GM23338 (cell line): ENCODE data around the gene SLC12A3. TPM values are rescaled to one million over a fixed set of nuclear protein-coding genes. Genes with fewer than 3 reads are reported as not detected.

Experiments
- ATAC-seq: fragments of 200-7000 bp; cut with Tn5 transposase; 3 replicates; pipeline ENCODE4 v1.9.1; 2020
- DNase-seq: peaks from one replicate; pipeline ENCODE4 v3.0.0-alpha.2; 2015; ENCODE audit warnings: low spot score
- H2AFZ ChIP-seq: fragments of 200-600 bp; sonication (generic); 2 replicates; pipeline ENCODE4 v1.8.0; 2016; ENCODE audit warnings: antibody characterized with exemption, mild to moderate bottlenecking, moderate library complexity
- H3F3A ChIP-seq: fragments of 200-600 bp; sonication (generic); replicated peaks from 2 replicates; pipeline ENCODE4 v1.8.0; 2017; ENCODE audit warnings: antibody characterized with exemption, mixed run types, low read depth
- H3K27ac ChIP-seq: fragments of 200-600 bp; sonication (generic); 2 replicates; pipeline ENCODE4 v1.6.1; 2016; ENCODE audit warnings: low read depth
- H3K27me3 ChIP-seq: fragments of 200-600 bp; sonication (generic); 2 replicates; pipeline ENCODE4 v1.8.0; 2016; ENCODE audit warnings: mild to moderate bottlenecking, mixed run types, moderate library complexity; ENCODE audit not compliant: insufficient read depth
- H3K36me3 ChIP-seq: fragments of 200-600 bp; sonication (generic); 2 replicates; pipeline ENCODE4 v1.8.0; 2016; ENCODE audit warnings: mild to moderate bottlenecking; ENCODE audit not compliant: insufficient read depth
- H3K4me1 ChIP-seq: fragments of 200-600 bp; sonication (generic); 2 replicates; pipeline ENCODE4 v1.8.0; 2016; ENCODE audit warnings: mild to moderate bottlenecking, moderate library complexity; ENCODE audit not compliant: insufficient read depth
- H3K4me2 ChIP-seq: fragments of 200-600 bp; sonication (generic); 2 replicates; pipeline ENCODE4 v1.7.1; 2017; ENCODE audit warnings: mixed run types
- H3K4me3 ChIP-seq: fragments of 200-600 bp; sonication (generic); 2 replicates; pipeline ENCODE4 v1.6.1; 2016; ENCODE audit warnings: mixed run types
- H3K79me2 ChIP-seq: fragments of 200-600 bp; sonication (generic); replicated peaks from 2 replicates; pipeline ENCODE4 v1.8.0; 2017; ENCODE audit warnings: mild to moderate bottlenecking; ENCODE audit not compliant: insufficient read depth
- H3K9me2 ChIP-seq: fragments of 200-600 bp; sonication (generic); 2 replicates; pipeline ENCODE4 v1.8.0; 2017; ENCODE audit not compliant: insufficient read depth
- H4K20me1 ChIP-seq: fragments of 200-600 bp; sonication (generic); replicated peaks from 2 replicates; pipeline ENCODE4 v1.8.0; 2017; ENCODE audit warnings: mild to moderate bottlenecking; ENCODE audit not compliant: insufficient read depth
- H3K27ac Mint-ChIP-seq: 2 replicates; pipeline ENCODE4 v1.8.0; 2020; ENCODE audit warnings: inconsistent platforms, mild to moderate bottlenecking, moderate library complexity, mixed read lengths
- H3K27me3 Mint-ChIP-seq: 3 replicates; pipeline ENCODE4 v1.8.0; 2022; ENCODE audit warnings: low read depth, mild to moderate bottlenecking, moderate library complexity, mixed read lengths, inconsistent platforms; ENCODE audit not compliant: insufficient read depth, poor library complexity
- H3K36me3 Mint-ChIP-seq: 3 replicates; pipeline ENCODE4 v1.8.0; 2021; ENCODE audit warnings: low read depth, mild to moderate bottlenecking, inconsistent platforms, moderate library complexity, mixed read lengths
- H3K4me1 Mint-ChIP-seq: 3 replicates; pipeline ENCODE4 v1.8.0; 2020; ENCODE audit warnings: mild to moderate bottlenecking, inconsistent platforms, mixed read lengths
- H3K4me3 Mint-ChIP-seq: 3 replicates; pipeline ENCODE4 v1.8.0; 2021; ENCODE audit warnings: moderate library complexity, mild to moderate bottlenecking, inconsistent platforms, mixed read lengths
- H3K9me3 Mint-ChIP-seq: 3 replicates; pipeline ENCODE4 v1.8.0; 2020; ENCODE audit warnings: moderate library complexity, mild to moderate bottlenecking, inconsistent platforms, mixed read lengths
- POLR2AphosphoS5 ChIP-seq: IDR thresholded peaks from 2 replicates; pipeline ENCODE4 v1.6.1; 2016; ENCODE audit warnings: antibody characterized with exemption, low read depth
- ZNF331 ChIP-seq: fragments of 250-450 bp; sonication (Bioruptor Pico); IDR thresholded peaks from 2 replicates; pipeline ENCODE4 v1.5.0; 2020; ENCODE audit warnings: low read depth, mild to moderate bottlenecking, moderate library complexity
- polyA plus RNA-seq: library from polyadenylated mRNA; unstranded; fragments of >200 nt; fragmentation: Nextera tagmentation; extraction: Ambion mirVana; gene quantifications from 2 replicates; pipeline ENCODE4 v1.2.1, GENCODE V29; 2016
- total RNA-seq: library from RNA; depleted of rRNA; stranded (reverse); fragments of >200 nt; shearing (Covaris generic); gene quantifications from 2 replicates; pipeline ENCODE4 v1.2.3, GENCODE V29; 2014
- TF ChIP-seq, protein P1 (sequence below): IDR thresholded peaks from one replicate; pipeline ENCODE4 v1.6.1; 2018; ENCODE audit warnings: antibody characterized with exemption; ENCODE audit not compliant: unreplicated experiment
- TF ChIP-seq, protein P2 (sequence below): fragments of 250-450 bp; sonication (Bioruptor Pico); IDR thresholded peaks from 2 replicates; pipeline ENCODE4 v1.5.0; 2020; ENCODE audit warnings: mild to moderate bottlenecking, moderate library complexity

The SLC12A3 gene
- total and polyA plus RNA-seq, 2 experiments from 2014 or later: not detected

DNA sequence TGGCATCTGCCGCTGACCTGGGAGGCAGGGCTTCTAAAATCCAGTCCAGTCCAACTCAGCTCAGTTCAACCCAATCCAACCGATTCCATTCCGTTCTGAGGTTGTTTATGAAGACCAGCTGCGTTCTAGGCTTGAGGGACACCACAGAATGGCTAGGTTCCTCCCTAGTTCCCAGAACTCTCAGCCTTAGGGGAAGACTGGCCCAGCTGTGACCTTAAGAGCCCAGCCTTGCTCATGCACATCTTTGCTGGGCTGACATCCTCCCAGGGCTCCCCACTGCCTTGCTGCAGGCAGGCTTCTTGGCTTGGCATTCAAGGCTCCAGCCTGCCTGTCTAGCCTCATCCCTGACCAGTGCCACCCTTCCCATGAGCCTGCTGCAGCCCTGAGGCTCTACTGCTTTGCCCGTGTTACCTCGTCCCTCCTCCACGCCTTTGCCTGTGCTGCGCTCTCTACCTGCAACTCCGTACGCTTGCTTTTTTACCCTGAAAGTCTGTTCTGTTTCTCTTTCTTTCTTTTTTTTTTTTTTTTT is 7.9 kb downstream of the SLC12A3 start (continued):
- TF ChIP-seq, protein P1, sequence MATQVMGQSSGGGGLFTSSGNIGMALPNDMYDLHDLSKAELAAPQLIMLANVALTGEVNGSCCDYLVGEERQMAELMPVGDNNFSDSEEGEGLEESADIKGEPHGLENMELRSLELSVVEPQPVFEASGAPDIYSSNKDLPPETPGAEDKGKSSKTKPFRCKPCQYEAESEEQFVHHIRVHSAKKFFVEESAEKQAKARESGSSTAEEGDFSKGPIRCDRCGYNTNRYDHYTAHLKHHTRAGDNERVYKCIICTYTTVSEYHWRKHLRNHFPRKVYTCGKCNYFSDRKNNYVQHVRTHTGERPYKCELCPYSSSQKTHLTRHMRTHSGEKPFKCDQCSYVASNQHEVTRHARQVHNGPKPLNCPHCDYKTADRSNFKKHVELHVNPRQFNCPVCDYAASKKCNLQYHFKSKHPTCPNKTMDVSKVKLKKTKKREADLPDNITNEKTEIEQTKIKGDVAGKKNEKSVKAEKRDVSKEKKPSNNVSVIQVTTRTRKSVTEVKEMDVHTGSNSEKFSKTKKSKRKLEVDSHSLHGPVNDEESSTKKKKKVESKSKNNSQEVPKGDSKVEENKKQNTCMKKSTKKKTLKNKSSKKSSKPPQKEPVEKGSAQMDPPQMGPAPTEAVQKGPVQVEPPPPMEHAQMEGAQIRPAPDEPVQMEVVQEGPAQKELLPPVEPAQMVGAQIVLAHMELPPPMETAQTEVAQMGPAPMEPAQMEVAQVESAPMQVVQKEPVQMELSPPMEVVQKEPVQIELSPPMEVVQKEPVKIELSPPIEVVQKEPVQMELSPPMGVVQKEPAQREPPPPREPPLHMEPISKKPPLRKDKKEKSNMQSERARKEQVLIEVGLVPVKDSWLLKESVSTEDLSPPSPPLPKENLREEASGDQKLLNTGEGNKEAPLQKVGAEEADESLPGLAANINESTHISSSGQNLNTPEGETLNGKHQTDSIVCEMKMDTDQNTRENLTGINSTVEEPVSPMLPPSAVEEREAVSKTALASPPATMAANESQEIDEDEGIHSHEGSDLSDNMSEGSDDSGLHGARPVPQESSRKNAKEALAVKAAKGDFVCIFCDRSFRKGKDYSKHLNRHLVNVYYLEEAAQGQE: no peak
- TF ChIP-seq POLR2AphosphoS5 (no peak), ZNF331 (CRISPR knock-in tag) (no peak)

DNA sequence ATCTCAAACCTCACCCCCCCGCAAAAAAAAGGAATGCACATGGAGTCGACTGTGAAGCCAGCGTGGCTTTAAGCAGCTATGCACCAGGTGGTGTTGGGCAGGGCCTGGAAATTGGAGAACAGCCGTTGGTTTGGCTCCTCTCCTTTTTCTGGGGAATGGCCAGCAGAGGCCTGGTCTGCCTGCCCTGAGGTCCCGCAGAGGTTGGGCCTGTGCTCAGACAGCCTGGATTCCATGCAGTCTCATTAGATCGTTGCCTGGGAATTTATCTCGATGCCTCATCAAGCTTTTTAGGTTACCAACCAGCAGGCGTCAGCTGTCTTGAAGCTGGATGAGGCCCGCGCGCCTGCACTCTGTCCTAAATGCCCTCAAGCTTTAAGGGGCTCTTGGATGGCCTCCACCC is 9.8 kb downstream of the SLC12A3 start:
- Histone ChIP-seq H3K27me3 (no peaks in the 10 kb centered on the region), H3K79me2 (no peaks in the 10 kb centered on the region), H3F3A (no peaks in the 10 kb centered on the region), H3K27ac (no peak overlapping the region), H3K4me1 (no peaks in the 10 kb centered on the region), H3K36me3 (no peaks in the 10 kb centered on the region), H3K9me2 (no peaks in the 10 kb centered on the region), H3K4me3 (no peak overlapping the region), H4K20me1 (no peaks in the 10 kb centered on the region), H3K4me2 (no peak overlapping the region), H2AFZ (no peak overlapping the region; the same call in 1 of the 2 replicates)
- H3K36me3 Mint-ChIP-seq: no peaks in the 10 kb centered on the region
- H3K4me1 Mint-ChIP-seq: no peaks in the 10 kb centered on the region; the same call in 2 of the 3 replicates
- DNase-seq (peak; percentile 38), ATAC-seq (peak; percentile 60)
- no peak overlapping the region for H3K27ac Mint-ChIP-seq
- H3K27me3 Mint-ChIP-seq: no peaks in the 10 kb centered on the region
- H3K4me3 Mint-ChIP-seq: no peak overlapping the region
- TF ChIP-seq ZNF331 (CRISPR knock-in tag): no peak
- TF ChIP-seq, protein P2, sequence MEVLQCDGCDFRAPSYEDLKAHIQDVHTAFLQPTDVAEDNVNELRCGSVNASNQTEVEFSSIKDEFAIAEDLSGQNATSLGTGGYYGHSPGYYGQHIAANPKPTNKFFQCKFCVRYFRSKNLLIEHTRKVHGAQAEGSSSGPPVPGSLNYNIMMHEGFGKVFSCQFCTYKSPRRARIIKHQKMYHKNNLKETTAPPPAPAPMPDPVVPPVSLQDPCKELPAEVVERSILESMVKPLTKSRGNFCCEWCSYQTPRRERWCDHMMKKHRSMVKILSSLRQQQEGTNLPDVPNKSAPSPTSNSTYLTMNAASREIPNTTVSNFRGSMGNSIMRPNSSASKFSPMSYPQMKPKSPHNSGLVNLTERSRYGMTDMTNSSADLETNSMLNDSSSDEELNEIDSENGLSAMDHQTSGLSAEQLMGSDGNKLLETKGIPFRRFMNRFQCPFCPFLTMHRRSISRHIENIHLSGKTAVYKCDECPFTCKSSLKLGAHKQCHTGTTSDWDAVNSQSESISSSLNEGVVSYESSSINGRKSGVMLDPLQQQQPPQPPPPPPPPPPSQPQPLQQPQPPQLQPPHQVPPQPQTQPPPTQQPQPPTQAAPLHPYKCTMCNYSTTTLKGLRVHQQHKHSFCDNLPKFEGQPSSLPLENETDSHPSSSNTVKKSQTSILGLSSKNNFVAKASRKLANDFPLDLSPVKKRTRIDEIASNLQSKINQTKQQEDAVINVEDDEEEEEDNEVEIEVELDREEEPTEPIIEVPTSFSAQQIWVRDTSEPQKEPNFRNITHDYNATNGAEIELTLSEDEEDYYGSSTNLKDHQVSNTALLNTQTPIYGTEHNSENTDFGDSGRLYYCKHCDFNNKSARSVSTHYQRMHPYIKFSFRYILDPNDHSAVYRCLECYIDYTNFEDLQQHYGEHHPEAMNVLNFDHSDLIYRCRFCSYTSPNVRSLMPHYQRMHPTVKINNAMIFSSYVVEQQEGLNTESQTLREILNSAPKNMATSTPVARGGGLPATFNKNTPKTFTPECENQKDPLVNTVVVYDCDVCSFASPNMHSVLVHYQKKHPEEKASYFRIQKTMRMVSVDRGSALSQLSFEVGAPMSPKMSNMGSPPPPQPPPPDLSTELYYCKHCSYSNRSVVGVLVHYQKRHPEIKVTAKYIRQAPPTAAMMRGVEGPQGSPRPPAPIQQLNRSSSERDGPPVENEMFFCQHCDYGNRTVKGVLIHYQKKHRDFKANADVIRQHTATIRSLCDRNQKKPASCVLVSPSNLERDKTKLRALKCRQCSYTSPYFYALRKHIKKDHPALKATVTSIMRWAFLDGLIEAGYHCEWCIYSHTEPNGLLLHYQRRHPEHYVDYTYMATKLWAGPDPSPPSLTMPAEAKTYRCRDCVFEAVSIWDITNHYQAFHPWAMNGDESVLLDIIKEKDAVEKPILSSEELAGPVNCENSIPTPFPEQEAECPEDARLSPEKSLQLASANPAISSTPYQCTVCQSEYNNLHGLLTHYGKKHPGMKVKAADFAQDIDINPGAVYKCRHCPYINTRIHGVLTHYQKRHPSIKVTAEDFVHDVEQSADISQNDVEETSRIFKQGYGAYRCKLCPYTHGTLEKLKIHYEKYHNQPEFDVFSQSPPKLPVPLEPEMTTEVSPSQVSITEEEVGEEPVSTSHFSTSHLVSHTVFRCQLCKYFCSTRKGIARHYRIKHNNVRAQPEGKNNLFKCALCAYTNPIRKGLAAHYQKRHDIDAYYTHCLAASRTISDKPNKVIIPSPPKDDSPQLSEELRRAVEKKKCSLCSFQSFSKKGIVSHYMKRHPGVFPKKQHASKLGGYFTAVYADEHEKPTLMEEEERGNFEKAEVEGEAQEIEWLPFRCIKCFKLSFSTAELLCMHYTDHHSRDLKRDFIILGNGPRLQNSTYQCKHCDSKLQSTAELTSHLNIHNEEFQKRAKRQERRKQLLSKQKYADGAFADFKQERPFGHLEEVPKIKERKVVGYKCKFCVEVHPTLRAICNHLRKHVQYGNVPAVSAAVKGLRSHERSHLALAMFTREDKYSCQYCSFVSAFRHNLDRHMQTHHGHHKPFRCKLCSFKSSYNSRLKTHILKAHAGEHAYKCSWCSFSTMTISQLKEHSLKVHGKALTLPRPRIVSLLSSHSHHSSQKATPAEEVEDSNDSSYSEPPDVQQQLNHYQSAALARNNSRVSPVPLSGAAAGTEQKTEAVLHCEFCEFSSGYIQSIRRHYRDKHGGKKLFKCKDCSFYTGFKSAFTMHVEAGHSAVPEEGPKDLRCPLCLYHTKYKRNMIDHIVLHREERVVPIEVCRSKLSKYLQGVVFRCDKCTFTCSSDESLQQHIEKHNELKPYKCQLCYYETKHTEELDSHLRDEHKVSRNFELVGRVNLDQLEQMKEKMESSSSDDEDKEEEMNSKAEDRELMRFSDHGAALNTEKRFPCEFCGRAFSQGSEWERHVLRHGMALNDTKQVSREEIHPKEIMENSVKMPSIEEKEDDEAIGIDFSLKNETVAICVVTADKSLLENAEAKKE (CRISPR knock-in tag): no peak
- no peaks in the 10 kb centered on the region for H3K9me3 Mint-ChIP-seq
